Coronary artery (tissue), 2 donors: Measurements from ENCODE around the gene PARP3.
"Not testable (repeated sequence)": the region's sequence is repeated elsewhere in the genome, so short reads cannot be mapped to it uniquely, and the experiment has no call there.

Experiments used
- DNase-seq: peaks from one replicate; pipeline ENCODE4 v3.0.0-alpha.2; 2017; ENCODE audit warnings: low spot score
- H3K27ac ChIP-seq, 2 donors: fragments of 200-600 bp; sonication (generic); one replicate each; pipeline ENCODE4 v1.5.1; 2016 to 2019
- H3K4me3 ChIP-seq: fragments of 200-600 bp; sonication (generic); 2 replicates; pipeline ENCODE4 v1.5.1; 2016; ENCODE audit warnings: mild to moderate bottlenecking, moderate library complexity
- TF ChIP-seq, protein P1 (sequence below): fragments of 200-600 bp; sonication (generic); IDR thresholded peaks from one replicate; pipeline ENCODE4 v1.5.1; 2019; ENCODE audit warnings: antibody characterized with exemption

Gene PARP3

DNA sequence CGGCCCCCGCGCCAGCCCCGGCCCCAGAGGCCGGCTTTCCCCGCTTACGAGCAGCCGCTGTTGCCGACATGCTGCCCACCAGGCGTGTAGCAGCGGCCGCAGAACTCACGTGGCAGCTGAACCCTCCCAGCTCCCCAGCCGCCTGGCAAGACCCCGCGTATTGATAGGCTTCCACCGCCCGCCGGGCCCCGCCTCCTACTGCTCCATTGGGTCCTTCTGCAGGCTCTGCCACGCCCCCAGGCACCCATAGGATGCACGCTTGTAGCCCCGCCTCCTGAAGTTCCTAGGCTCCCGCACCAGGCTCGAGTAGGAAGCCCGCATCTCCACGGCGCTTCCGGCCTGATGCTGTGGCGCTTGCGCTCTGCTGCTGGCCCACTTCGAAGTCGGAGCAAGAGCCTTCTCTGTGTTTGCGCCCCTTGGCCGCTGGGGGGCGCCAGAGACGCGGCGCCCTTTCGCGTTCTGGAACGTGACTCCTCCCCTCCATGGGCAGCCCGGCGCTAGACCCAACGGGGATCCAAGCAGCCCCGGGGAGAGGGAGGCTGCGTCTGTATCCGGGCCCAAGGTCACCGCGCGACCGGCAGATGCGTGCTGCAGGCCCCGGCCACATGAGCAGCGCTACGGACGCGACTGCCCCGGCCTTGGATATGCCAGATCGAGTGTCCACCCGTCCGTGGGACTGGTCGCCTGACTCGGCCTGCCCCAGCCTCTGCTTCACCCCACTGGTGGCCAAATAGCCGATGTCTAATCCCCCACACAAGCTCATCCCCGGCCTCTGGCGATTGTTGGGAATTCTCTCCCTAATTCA is at the start of gene PARP3, which contains the start of gene RRP9:
TSS of gene PARP3 (plus strand) at position 566 of the 805 bp plus-strand sequence. CDS start 993 bp downstream, outside the sequence.
TSS of gene RRP9 (minus strand) at position 107 of the 805 bp plus-strand sequence. CDS start at position 70, 37 bp downstream.
- H3K27ac ChIP-seq = peak within 1 kb of the TSS; percentile 95 to 97
- TF ChIP-seq, protein P1, sequence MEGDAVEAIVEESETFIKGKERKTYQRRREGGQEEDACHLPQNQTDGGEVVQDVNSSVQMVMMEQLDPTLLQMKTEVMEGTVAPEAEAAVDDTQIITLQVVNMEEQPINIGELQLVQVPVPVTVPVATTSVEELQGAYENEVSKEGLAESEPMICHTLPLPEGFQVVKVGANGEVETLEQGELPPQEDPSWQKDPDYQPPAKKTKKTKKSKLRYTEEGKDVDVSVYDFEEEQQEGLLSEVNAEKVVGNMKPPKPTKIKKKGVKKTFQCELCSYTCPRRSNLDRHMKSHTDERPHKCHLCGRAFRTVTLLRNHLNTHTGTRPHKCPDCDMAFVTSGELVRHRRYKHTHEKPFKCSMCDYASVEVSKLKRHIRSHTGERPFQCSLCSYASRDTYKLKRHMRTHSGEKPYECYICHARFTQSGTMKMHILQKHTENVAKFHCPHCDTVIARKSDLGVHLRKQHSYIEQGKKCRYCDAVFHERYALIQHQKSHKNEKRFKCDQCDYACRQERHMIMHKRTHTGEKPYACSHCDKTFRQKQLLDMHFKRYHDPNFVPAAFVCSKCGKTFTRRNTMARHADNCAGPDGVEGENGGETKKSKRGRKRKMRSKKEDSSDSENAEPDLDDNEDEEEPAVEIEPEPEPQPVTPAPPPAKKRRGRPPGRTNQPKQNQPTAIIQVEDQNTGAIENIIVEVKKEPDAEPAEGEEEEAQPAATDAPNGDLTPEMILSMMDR = peak; percentile 99
- H3K4me3 ChIP-seq = peak within 1 kb of the TSS; percentile 75

DNA sequence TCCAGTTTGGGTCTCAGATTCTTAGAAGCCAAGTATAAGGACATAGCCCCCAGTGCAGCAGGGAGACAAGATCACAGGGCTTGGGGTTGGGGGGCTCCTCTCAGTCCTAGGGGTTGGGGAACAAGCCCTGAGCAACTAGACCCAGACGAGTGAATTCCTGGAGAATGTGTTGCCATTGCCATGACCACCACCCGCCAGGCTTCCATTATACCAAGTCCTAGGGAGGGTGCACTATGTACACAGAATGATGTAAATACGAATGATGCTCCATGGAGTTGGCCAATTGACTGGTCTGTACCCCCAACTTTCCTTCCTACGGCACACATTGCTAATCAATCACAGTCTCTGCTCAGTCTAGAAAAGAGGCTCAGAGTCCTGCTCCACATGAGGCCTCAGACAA is 47.8 kb upstream of the PARP3 start:
- TF ChIP-seq, protein P1 = no peak

More for the DNA sequence above, at the start of gene PARP3, which contains the start of gene RRP9:
- peak; percentile 100 for DNase-seq

DNA sequence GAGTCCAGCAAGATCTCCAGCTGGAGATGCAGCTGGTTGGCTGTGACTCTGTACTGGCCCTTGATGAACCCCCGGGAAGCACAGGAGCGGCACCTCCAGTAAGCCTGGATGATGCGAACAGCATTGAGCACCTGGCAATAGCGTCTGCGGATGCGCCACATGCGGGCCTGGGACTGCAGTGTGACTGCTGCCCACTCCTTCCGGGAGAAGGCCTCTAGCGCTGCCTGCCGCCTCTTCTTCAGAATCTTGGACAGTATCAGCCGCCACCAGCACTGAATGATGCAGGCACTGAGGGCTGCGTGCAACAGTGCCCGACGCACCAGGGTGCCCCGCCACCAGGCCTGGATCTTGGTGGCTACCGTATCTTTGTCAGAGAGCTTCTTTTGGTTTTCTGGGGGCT is 47.2 kb upstream of the PARP3 start:
- TF ChIP-seq, protein P1 = no peak
- no peak for DNase-seq
- Histone ChIP-seq H3K27ac (no peak overlapping the region), H3K4me3 (no peak overlapping the region)

More for the DNA sequence above, 47.8 kb upstream of the PARP3 start:
- no peak for DNase-seq
- Histone ChIP-seq H3K27ac (no peak overlapping the region), H3K4me3 (no peak overlapping the region)

DNA sequence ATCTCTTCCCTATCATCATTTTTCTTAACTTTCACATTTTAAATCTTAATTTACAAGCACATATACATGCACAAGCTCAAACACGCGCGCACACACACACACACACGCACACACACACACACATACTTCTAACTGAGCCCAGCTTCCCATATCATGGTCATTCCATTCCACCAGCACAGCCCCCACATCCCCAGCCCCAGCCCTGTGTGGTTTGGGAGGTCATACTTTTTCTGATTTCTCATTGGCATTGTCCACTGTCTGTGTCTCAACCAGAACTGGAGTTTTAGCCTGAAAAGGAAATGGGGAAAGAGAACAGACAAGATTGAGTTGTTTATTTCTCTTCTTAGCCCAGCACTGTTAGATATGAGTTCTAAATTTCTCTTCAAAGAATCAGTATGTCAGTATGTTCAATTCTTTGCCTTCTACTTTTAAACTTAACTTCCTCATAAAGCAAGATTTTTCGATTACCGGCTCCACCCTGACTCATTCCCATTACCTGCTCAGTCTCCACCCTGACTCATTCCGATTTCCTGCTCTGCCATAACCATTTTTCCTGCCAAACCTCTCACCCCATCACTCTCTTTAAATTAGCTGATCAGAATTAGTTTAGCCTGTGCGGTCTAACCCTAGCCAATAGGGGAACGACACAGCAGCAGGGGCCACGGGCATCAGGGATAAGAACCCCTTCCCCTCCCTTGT is 45.4 kb upstream of the PARP3 start:
- DNase-seq = no peak
- H3K27ac ChIP-seq = no peak overlapping the region
- TF ChIP-seq, protein P1 = no peak
- H3K4me3 ChIP-seq = no peak overlapping the region

DNA sequence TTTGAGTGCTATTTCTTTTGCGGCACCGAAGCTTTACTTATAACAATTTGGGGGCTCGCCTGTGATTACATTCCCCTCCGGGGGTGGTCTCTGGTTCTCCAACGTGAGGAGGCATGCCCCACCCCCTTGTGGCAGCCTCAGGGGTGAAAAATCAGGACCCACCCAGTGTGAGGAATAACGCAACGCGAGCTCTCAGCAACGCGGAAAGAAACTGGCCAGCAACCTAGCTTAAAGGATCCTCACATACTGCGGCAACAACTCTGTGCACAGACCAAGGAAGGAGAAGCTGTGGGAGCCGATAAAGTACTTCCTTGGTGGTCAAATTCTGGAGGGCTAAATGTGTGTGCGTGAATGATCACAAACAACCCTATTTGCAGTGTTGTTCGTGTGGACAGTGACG is 44.8 kb upstream of the PARP3 start:
- no peak overlapping the region for H3K27ac ChIP-seq
- TF ChIP-seq, protein P1 = no peak
- H3K4me3 ChIP-seq = no peak overlapping the region
- no peak for DNase-seq

DNA sequence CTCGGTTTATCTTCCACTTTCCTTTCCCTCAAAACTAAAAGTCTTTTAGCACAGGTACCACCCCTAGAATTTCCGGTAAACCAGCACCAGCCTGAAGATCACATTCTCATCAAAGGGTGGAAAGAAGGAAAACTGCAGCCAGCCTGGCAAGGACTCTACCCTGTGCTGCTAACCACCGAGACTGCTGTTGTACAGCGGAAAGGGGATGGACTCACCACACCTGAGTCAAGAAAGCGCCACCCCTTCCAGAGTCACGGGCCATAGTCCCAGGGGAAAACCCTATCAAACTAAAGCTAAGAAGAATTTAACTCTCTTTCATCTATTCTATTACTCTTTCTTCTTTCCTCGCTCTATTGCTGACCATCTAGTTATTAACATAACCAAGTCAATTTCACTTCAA is 42.1 kb upstream of the PARP3 start:
- not testable (repeated sequence) for DNase-seq, H3K27ac ChIP-seq, H3K4me3 ChIP-seq

DNA sequence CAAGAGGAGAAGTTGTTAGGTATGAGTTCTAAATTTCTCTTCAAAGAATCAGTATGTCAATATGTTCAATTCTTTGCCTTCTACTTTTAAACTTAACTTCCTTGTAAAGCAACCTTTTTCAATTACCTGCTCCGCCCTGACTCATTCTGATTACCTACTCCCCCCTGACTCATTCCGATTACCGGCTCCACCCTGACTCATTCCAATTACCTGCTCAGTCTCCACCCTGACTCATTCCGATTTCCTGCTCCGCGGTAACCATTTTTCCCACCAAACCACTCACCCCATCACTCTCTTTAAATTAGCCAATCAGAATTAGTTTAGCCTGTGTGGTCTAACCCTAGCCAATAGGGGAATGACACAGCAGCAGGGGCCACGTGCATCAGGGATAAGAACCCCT is 39.8 kb upstream of the PARP3 start:
- not testable (repeated sequence) for H3K27ac ChIP-seq, DNase-seq, H3K4me3 ChIP-seq
